Measurements from ENCODE around the gene TMCC1.

GRCh38 chr3:129836381-129837064 lies 57.0 kb downstream of the TMCC1 start:
- TF ChIP-seq RARB (CRISPR knock-in tag; IDR thresholded peaks at IDR 0.05) (no peak), CSDC2 (CRISPR knock-in tag; IDR thresholded peaks at IDR 0.05) (no peak), ISL1 (CRISPR knock-in tag; IDR thresholded peaks at IDR 0.05) (no peak), CREB5 (CRISPR knock-in tag; IDR thresholded peaks at IDR 0.05; ENCODE audit: low read depth) (no peak), PPARA (CRISPR knock-in tag; IDR thresholded peaks at IDR 0.05; ENCODE audit: borderline replicate concordance) (no peak), ARNTL (CRISPR knock-in tag; IDR thresholded peaks at IDR 0.05; ENCODE audit: borderline replicate concordance, low read depth) (no peak), CSRNP3 (CRISPR knock-in tag; IDR thresholded peaks at IDR 0.05) (no peak), TCF4 (CRISPR knock-in tag; IDR thresholded peaks at IDR 0.05; ENCODE audit: borderline replicate concordance) (no peak)
